Breast epithelium (tissue), 3 donors: ENCODE results near the gene AFF3.
"Not testable (repeated sequence)": the region's sequence is repeated elsewhere in the genome, so short reads cannot be mapped to it uniquely, and the experiment has no call there.

ENCODE experiments used
- POLR2A ChIP-seq: fragments of 450-650 bp; IDR thresholded peaks from one replicate; pipeline ENCODE4 v1.6.1; 2016; ENCODE audit warnings: antibody characterized with exemption, mild to moderate bottlenecking, moderate library complexity
- POLR2AphosphoS5 ChIP-seq, 3 donors: sonication (generic); formaldehyde crosslinking; IDR thresholded peaks; one replicate each; pipeline ENCODE4 v1.6.1; 2017; ENCODE audit warnings: antibody characterized with exemption in 3 of 3
- TF ChIP-seq, protein P1 (sequence below), 3 donors: fragments of 450-650 bp; IDR thresholded peaks; one replicate each; pipeline ENCODE4 v1.5.1; 2016 to 2017; ENCODE audit warnings: antibody characterized with exemption in 3 of 3, mild to moderate bottlenecking in 3 of 3, moderate library complexity in 3 of 3

DNA sequence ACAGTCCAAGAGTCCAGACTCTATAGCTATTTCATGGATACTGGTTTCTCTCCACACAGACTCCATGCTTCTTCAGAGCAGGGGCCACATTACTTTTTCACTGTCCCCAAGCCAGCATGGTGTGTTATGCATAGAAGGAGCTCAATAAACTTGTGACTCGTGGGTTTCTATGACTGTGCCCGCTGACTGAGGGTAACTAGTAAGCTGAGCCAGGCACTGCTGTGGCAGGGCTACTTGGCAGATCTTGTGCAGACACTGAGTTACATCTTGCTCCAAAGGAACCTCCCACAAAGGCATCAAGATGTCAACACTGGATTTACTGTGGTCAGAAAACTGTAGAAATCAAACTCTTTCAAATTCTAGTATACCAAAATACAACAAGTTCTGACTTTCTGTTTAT is 56.6 kb downstream of the AFF3 start:
- TF ChIP-seq, protein P1, sequence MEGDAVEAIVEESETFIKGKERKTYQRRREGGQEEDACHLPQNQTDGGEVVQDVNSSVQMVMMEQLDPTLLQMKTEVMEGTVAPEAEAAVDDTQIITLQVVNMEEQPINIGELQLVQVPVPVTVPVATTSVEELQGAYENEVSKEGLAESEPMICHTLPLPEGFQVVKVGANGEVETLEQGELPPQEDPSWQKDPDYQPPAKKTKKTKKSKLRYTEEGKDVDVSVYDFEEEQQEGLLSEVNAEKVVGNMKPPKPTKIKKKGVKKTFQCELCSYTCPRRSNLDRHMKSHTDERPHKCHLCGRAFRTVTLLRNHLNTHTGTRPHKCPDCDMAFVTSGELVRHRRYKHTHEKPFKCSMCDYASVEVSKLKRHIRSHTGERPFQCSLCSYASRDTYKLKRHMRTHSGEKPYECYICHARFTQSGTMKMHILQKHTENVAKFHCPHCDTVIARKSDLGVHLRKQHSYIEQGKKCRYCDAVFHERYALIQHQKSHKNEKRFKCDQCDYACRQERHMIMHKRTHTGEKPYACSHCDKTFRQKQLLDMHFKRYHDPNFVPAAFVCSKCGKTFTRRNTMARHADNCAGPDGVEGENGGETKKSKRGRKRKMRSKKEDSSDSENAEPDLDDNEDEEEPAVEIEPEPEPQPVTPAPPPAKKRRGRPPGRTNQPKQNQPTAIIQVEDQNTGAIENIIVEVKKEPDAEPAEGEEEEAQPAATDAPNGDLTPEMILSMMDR (IDR thresholded peaks at IDR 0.05): not testable (repeated sequence)
- TF ChIP-seq POLR2A; POLR2AphosphoS5 (IDR thresholded peaks at IDR 0.05): not testable (repeated sequence)
